ENCODE results near the gene TGIF2. TPM values are rescaled to one million over a fixed set of nuclear protein-coding genes. Genes with fewer than 3 reads are reported as not detected.

The TGIF2 gene
- total RNA-seq, 1 donor from 2014 or later: 16.8 TPM

DNA sequence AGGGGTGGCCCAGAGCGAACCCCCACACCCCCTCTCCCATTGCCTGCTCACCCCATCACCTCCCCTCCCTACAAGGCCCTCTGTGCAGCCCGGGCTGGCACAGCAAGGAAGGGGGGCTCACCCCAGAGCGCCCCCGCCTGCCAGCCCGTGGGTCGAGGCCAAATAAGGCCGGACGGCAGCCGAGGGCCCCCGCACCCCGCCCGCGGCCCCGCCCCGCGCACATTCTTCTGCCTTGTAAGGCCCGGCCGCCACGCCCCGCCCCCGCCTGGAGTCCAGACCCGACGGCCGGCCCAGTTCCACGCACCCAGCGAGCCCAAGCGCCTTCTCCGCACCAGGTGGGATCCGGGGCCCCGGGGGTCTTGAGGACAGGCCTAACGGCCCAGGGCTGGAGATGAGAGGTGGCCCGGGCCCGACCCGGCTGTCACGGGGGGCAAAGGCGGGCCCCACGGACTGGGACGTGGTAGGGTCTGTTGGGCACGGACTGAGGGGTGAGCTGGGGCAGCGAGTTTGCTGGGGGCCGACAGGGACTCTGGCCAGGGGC is 32.1 kb upstream of the TGIF2 start, which contains the start of gene MYL9:
TSS of gene MYL9 (plus strand) at position 293 of the 541 bp plus-strand sequence. CDS start 3,366 bp downstream, outside the sequence.
- Histone ChIP-seq H3K36me3 (peaks cover 12% of the 10 kb centered on the region), H3K27ac (peak within 1 kb of the TSS; percentile 78), H3K27me3 (no peaks in the 10 kb centered on the region), H3K4me3 (peak within 1 kb of the TSS; percentile 69), H3K4me1 (peaks cover 21% of the 10 kb centered on the region), H3K9me3 (no peaks in the 10 kb centered on the region)
- intact Hi-C loops (cut with DNase I): no loop called here
- TF ChIP-seq, protein P1, sequence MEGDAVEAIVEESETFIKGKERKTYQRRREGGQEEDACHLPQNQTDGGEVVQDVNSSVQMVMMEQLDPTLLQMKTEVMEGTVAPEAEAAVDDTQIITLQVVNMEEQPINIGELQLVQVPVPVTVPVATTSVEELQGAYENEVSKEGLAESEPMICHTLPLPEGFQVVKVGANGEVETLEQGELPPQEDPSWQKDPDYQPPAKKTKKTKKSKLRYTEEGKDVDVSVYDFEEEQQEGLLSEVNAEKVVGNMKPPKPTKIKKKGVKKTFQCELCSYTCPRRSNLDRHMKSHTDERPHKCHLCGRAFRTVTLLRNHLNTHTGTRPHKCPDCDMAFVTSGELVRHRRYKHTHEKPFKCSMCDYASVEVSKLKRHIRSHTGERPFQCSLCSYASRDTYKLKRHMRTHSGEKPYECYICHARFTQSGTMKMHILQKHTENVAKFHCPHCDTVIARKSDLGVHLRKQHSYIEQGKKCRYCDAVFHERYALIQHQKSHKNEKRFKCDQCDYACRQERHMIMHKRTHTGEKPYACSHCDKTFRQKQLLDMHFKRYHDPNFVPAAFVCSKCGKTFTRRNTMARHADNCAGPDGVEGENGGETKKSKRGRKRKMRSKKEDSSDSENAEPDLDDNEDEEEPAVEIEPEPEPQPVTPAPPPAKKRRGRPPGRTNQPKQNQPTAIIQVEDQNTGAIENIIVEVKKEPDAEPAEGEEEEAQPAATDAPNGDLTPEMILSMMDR (IDR thresholded peaks at IDR 0.05): no peak
- DNase-seq (peak; percentile 95), ATAC-seq (peak; percentile 88)

DNA sequence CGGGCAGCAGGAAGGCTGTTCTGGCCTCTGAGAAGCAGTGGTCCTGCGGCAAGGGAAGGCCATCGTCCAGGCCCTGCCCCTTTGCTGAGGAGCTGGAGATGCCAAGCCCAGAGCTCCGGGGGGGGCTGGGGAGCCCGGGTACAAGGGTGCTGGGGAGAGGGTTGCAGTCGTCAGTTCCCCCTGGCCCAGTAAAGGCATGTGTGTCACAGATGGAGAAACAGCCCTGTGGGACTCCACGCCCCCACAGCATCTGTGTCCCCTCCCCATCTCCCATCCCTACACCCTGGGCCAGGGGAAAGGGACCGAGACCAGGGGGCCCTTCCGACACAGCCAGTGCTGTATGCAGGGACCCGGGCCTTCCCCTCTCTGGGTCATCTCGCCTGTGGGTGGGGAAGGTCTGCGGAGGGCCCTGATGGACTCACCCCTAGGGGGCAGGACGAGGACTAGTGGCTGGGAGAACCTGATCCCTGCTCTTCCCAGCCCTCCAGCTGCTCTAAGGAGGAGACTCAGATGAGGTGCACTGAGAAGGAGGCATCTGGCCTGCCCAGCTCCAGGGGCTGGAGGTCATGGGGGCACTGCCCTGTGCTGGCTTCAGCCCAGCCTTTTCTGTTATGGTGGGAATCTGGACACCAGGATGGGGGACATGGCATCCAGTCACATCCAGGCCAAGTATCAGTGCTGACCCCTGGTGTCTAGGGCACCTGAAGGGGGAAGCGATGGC is 31.5 kb upstream of the TGIF2 start:
- intact Hi-C loops (cut with DNase I): no loop called here
- no peaks in the 10 kb centered on the region for H3K9me3 ChIP-seq
- DNase-seq (no peak), ATAC-seq (peak; percentile 48)
- TF ChIP-seq, protein P1 (IDR thresholded peaks at IDR 0.05): peak; percentile 50
- peak overlapping the region; percentile 78 for H3K27ac ChIP-seq
- H3K36me3 ChIP-seq: peaks cover 18% of the 10 kb centered on the region
- peak overlapping the region; percentile 69 for H3K4me3 ChIP-seq
- H3K27me3 ChIP-seq: no peaks in the 10 kb centered on the region
- H3K4me1 ChIP-seq: peaks cover 21% of the 10 kb centered on the region

DNA sequence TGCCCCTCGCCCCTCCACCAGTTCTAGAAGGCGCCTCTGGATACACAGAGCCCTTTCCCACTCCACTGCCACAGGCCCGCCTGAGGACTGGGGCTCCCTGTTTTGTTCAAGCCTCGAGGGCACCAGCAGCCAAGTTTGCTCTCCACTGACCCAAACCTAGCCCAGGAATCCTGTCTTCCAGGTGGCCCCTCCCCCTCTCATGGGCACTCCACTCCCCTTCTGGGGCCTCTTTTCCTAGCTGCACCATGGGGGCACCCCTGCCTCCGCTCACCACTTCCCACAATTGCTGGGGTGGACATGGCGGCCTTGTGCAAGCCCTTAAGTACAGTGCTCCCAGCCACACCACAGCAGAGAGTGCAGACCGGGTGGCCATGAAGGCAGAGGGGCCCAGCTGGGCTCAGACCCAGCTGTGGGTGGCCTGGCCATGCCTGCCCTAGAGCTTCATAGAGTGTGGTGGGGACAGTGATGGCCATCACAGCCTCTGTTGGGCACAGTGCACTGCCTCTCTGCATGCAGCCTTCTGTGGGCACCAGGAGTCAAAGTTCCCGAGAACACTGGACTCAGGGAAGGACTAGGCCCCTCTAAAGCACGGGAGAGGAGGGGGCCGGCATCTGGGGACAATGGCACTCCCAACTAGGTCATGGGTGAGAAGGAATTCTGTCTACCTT is 30.7 kb upstream of the TGIF2 start:
- H3K4me1 ChIP-seq: peaks cover 21% of the 10 kb centered on the region
- peak overlapping the region; percentile 69 for H3K4me3 ChIP-seq
- peak overlapping the region; percentile 78 for H3K27ac ChIP-seq
- TF ChIP-seq, protein P1 (IDR thresholded peaks at IDR 0.05): no peak
- H3K27me3 ChIP-seq: no peaks in the 10 kb centered on the region
- peaks cover 25% of the 10 kb centered on the region for H3K36me3 ChIP-seq
- intact Hi-C loops (cut with DNase I): no loop called here
- DNase-seq (no peak), ATAC-seq (no peak)
- H3K9me3 ChIP-seq: no peaks in the 10 kb centered on the region

DNA sequence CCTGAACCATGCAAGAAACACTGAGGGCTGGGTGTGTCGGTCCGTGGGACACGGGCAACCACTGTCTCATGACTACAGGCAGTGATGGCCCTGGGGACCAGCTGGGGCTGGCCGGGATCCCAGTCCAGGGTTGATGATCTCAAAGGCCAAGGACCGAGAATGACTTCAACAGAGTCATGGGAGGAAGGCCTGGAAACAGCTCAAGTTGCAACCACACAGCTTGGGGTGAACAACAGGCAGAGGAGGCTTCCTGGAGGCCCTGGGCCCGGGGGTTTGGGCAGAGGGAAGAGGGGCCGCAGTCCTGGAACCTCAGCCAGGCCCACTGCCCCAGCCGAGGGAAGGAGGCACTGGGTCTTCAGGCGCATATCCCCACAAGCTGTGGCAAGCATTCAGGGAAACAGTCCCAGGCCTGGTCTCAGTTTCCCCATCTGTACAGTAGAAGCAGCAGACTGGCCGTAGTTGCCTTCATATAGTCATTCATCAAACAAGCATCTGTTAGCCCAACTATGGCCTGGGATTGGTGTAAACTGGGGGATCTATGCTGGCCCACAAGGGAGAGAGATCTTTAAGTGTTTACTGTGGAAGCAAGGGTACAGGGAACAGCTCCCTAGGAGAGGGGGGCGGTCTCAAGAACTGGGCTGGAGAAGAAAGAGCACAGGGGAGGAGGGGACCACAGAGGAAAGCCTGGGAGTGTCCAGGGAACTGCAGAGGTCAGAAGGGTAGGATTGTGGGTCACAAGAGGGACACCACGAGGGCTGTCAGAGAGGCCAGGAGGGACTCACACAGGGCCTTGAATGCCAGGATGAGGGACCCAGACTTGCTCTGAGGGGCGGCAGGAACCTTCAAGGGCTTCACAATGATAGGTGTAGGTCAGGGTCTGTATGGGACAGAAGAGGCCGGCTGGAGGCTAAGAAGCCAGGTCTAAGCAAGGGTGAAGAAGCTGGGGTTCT is 29.9 kb upstream of the TGIF2 start:
- Histone ChIP-seq H3K4me1 (peaks cover 18% of the 10 kb centered on the region), H3K4me3 (peak overlapping the region; percentile 69), H3K27ac (peak overlapping the region; percentile 78), H3K9me3 (no peaks in the 10 kb centered on the region), H3K27me3 (no peaks in the 10 kb centered on the region), H3K36me3 (peaks cover 28% of the 10 kb centered on the region)
- DNase-seq (no peak), ATAC-seq (no peak)
- intact Hi-C loops (cut with DNase I): no loop called here
- TF ChIP-seq, protein P1 (IDR thresholded peaks at IDR 0.05): no peak

Measured in upper lobe of right lung (tissue), 1 donor.